PC-9 (cell line): Measurements from ENCODE around the gene TMEM179. TPM values are rescaled to one million over a fixed set of nuclear protein-coding genes. Genes with fewer than 3 reads are reported as not detected.

Experiments
- BruUV-seq: library from RNA; stranded (reverse); fragments of 400-500 nt; replicated peaks from 2 replicates; lab custom pipeline; 2021; lab: Mats Ljungman, UMichigan
- CTCF ChIA-PET: fragments of 300-600 bp; sonication (Branson Sonifier 250); formaldehyde crosslinking; loops from one replicate; lab custom pipeline; 2022; ENCODE audit warnings: antibody characterized with exemption; lab: Charles Lee
- POLR2A ChIA-PET: fragments of 300-600 bp; sonication (Branson Sonifier 250); formaldehyde crosslinking; loops from one replicate; lab custom pipeline; 2022; ENCODE audit warnings: antibody characterized with exemption; ENCODE audit not compliant: unreplicated experiment; lab: Charles Lee
- DNase-seq, 2 experiments: peaks; one replicate each; pipeline versions ENCODE4 v3.0.0 to v3.0.0-alpha.2; 2015 to 2022; ENCODE audit warnings: mixed read lengths in 1 of 2
- H2AFZ ChIP-seq: fragments of 200-600 bp; sonication (generic); 2 replicates; pipeline ENCODE4 v1.8.1; 2017; ENCODE audit warnings: antibody characterized with exemption
- H3F3A ChIP-seq: fragments of 200-600 bp; sonication (generic); 2 replicates; pipeline ENCODE4 v1.8.1; 2017; ENCODE audit warnings: antibody characterized with exemption, mild to moderate bottlenecking, low read depth; ENCODE audit not compliant: insufficient read depth
- H3K27ac ChIP-seq: fragments of 200-600 bp; sonication (generic); 2 replicates; pipeline ENCODE4 v1.6.1; 2016; ENCODE audit warnings: mixed run types
- H3K27me3 ChIP-seq: fragments of 200-600 bp; sonication (generic); 2 replicates; pipeline ENCODE4 v1.6.1; 2016; ENCODE audit warnings: low read depth, mixed run types; ENCODE audit not compliant: insufficient read depth
- H3K36me3 ChIP-seq: fragments of 200-600 bp; sonication (generic); 2 replicates; pipeline ENCODE4 v1.6.1; 2016; ENCODE audit warnings: low read depth, mixed run types
- H3K4me1 ChIP-seq: fragments of 200-600 bp; sonication (generic); replicated peaks from 2 replicates; pipeline ENCODE4 v1.6.1; 2016; ENCODE audit warnings: mixed run types; ENCODE audit not compliant: insufficient read depth
- H3K4me2 ChIP-seq: fragments of 200-600 bp; sonication (generic); 2 replicates; pipeline ENCODE4 v1.6.1; 2017; ENCODE audit warnings: mixed run types
- H3K4me3 ChIP-seq: fragments of 200-600 bp; sonication (generic); 2 replicates; pipeline ENCODE4 v1.6.1; 2016; ENCODE audit warnings: mixed run types
- H3K79me2 ChIP-seq: fragments of 200-600 bp; sonication (generic); 2 replicates; pipeline ENCODE4 v1.6.1; 2017; ENCODE audit warnings: low read depth, mixed run types
- H3K9me2 ChIP-seq: fragments of 200-600 bp; sonication (generic); 2 replicates; pipeline ENCODE4 v1.8.1; 2017; ENCODE audit warnings: mild to moderate bottlenecking; ENCODE audit not compliant: insufficient read depth
- H3K9me3 ChIP-seq: fragments of 200-600 bp; sonication (generic); 2 replicates; pipeline ENCODE4 v1.8.1; 2016; ENCODE audit warnings: low read depth; ENCODE audit not compliant: insufficient read depth
- H4K20me1 ChIP-seq: fragments of 200-600 bp; sonication (generic); 2 replicates; pipeline ENCODE4 v1.8.1; 2017; ENCODE audit not compliant: insufficient read depth
- EZH2 ChIP-seq: fragments of 200-600 bp; sonication (generic); IDR thresholded peaks from 2 replicates; pipeline ENCODE4 v1.8.0; 2017; ENCODE audit warnings: antibody characterized with exemption, low read depth
- intact Hi-C: fragments of 100-400 bp; cut with micrococcal nuclease; formaldehyde crosslinking; loops from one replicate; pipeline ENCODE4 v1.10.0; 2022; ENCODE audit not compliant: unreplicated experiment
- total RNA-seq: library from RNA; stranded (reverse); gene quantifications from 2 replicates; pipeline ENCODE4 v1.2.3, GENCODE V29; 2021
- TF ChIP-seq, protein P1 (sequence below): fragments of 200-600 bp; sonication (generic); conservative IDR thresholded peaks from 2 replicates; pipeline ENCODE4 v1.6.1; 2017; ENCODE audit warnings: mixed run types, antibody characterized with exemption, mild to moderate bottlenecking, moderate library complexity

TMEM179 gene
- total RNA-seq, 1 experiment from 2014 or later = not detected

GRCh38 chr14:104577847-104578301, 26.7 kb downstream of the TMEM179 start:
- no peak for TF ChIP-seq EZH2
- TF ChIP-seq, protein P1, sequence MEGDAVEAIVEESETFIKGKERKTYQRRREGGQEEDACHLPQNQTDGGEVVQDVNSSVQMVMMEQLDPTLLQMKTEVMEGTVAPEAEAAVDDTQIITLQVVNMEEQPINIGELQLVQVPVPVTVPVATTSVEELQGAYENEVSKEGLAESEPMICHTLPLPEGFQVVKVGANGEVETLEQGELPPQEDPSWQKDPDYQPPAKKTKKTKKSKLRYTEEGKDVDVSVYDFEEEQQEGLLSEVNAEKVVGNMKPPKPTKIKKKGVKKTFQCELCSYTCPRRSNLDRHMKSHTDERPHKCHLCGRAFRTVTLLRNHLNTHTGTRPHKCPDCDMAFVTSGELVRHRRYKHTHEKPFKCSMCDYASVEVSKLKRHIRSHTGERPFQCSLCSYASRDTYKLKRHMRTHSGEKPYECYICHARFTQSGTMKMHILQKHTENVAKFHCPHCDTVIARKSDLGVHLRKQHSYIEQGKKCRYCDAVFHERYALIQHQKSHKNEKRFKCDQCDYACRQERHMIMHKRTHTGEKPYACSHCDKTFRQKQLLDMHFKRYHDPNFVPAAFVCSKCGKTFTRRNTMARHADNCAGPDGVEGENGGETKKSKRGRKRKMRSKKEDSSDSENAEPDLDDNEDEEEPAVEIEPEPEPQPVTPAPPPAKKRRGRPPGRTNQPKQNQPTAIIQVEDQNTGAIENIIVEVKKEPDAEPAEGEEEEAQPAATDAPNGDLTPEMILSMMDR = no peak
- intact Hi-C loops = no loop called here
- no peak overlapping the region for H2AFZ ChIP-seq
- H3K27ac ChIP-seq = no peak overlapping the region
- no peak for DNase-seq
- H3K4me3 ChIP-seq = no peak overlapping the region
- H3K9me3 ChIP-seq = no peaks in the 10 kb centered on the region
- H3K36me3 ChIP-seq = no peaks in the 10 kb centered on the region
- CTCF ChIA-PET = no interaction called here
- H4K20me1 ChIP-seq = no peaks in the 10 kb centered on the region
- POLR2A ChIA-PET = no interaction called here
- no peaks in the 10 kb centered on the region for H3K9me2 ChIP-seq
- no peak overlapping the region for H3K4me2 ChIP-seq
- H3F3A ChIP-seq = no peaks in the 10 kb centered on the region
- H3K4me1 ChIP-seq = no peaks in the 10 kb centered on the region
- no peaks in the 10 kb centered on the region for H3K79me2 ChIP-seq
- BruUV-seq = no TSS peak
- peaks cover 99% of the 10 kb centered on the region for H3K27me3 ChIP-seq

DNA sequence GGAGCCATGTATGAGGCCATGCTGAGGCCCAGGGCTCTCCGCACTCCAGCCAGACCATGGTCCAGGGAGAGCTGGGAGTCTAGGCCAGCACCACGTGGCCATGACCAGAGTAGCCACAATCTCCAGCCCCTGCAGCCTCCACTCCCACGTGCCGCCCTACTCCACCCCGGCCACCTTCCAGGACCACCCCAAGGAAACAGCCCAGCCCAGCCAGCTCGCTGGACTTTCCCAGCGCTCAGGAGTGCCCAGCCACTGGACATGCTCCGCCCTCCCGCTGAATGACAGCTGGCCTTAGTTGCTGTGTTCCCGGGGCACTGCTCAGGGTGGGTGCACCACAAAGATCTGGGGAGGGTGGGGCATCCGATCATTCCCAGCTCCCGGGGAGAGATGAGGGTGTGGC, 27.1 kb downstream of the TMEM179 start:
- Histone ChIP-seq H3K4me3 (no peak overlapping the region), H3K9me2 (no peaks in the 10 kb centered on the region), H4K20me1 (no peaks in the 10 kb centered on the region), H3K9me3 (no peaks in the 10 kb centered on the region), H3K4me1 (no peaks in the 10 kb centered on the region), H3K27ac (no peak overlapping the region), H3K4me2 (no peak overlapping the region), H3K27me3 (peaks cover 99% of the 10 kb centered on the region), H3F3A (no peaks in the 10 kb centered on the region), H3K79me2 (no peaks in the 10 kb centered on the region), H3K36me3 (no peaks in the 10 kb centered on the region), H2AFZ (no peak overlapping the region)
- ChIA-PET CTCF (no interaction called here), POLR2A (no interaction called here)
- no peak for DNase-seq
- no TSS peak for BruUV-seq
- intact Hi-C loops = no loop called here
- TF ChIP-seq EZH2 = no peak
- TF ChIP-seq, protein P1 = no peak

- no TSS peak for BruUV-seq
- Histone ChIP-seq H4K20me1 (no peaks in the 10 kb centered on the region), H2AFZ (no peak overlapping the region), H3K27ac (no peak overlapping the region), H3K9me3 (no peaks in the 10 kb centered on the region), H3K27me3 (peaks cover 99% of the 10 kb centered on the region), H3K4me3 (no peak overlapping the region), H3K4me2 (no peak overlapping the region), H3K4me1 (no peaks in the 10 kb centered on the region), H3K36me3 (no peaks in the 10 kb centered on the region), H3K9me2 (no peaks in the 10 kb centered on the region), H3F3A (no peaks in the 10 kb centered on the region), H3K79me2 (no peaks in the 10 kb centered on the region)
- intact Hi-C loops = no loop called here
- CTCF ChIA-PET = interaction anchor here (0.5 kb wide), 1 partner anchor 16 kb away, joined by 5 read pairs; no protein-coding TSS in a partner anchor
- DNase-seq = no peak
- POLR2A ChIA-PET = interaction anchor here (0.6 kb wide), 1 partner anchor 14 kb away, joined by 5 read pairs; no protein-coding TSS in a partner anchor
- TF ChIP-seq EZH2 = no peak
- TF ChIP-seq, protein P1 = no peak
Observed at GRCh38 chr14:104576970-104577332, 27.6 kb downstream of the TMEM179 start.
